GM12892 (cell line): Measurements from ENCODE around the gene PPM1D.

ENCODE experiments used
- POLR2A ChIP-seq: IDR thresholded peaks from 2 replicates; pipeline ENCODE4 v1.6.1; 2011; ENCODE audit warnings: low read depth, low read length, control low read depth
- POLR2AphosphoS5 ChIP-seq: IDR thresholded peaks from 2 replicates; pipeline ENCODE4 v1.6.1; 2011; ENCODE audit warnings: low read depth, low read length, control low read depth
- TAF1 ChIP-seq: IDR thresholded peaks from 2 replicates; pipeline ENCODE4 v1.6.1; 2011; ENCODE audit warnings: low read depth, mild to moderate bottlenecking, control low read depth, low read length, borderline replicate concordance

DNA sequence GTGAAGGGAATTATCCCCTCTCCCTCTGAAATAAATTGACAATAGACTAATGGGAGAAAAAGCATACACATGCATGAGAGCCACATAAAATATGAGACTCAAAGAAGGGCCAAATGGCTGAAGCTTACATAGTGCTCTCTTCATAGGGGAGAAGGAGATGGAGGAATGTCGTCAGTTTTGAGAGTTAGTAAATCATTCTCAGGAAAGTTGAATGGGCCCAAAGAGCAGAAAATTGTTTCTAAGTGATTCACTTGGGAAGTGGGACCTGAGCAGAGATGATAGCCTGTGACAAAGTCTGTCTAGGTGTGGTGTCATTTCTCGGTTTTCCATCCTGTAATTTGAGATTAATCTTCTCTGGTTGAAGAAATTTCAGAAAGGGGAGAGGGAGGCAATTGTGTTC is 112.7 kb downstream of the PPM1D start:
- TF ChIP-seq POLR2A: no peak
- no peak for TF ChIP-seq POLR2AphosphoS5
- TF ChIP-seq TAF1: no peak
